Measurements from ENCODE around the gene FAT4. TPM values are rescaled to one million over a fixed set of nuclear protein-coding genes. Genes with fewer than 3 reads are reported as not detected.

Gene FAT4
- total RNA-seq, 6 experiments from 2014 or later, result 2.8 to 4.6 (median 3.6) TPM

- Histone ChIP-seq H3K9me3 (no peaks in the 10 kb centered on the region), H3K27ac (peak overlapping the region in 1 of 3 donors; percentile 42), H3K36me3 (no peaks in the 10 kb centered on the region), H3K27me3 (no peaks in the 10 kb centered on the region), H3K4me1 (peaks cover 0 to 6% (median 0%) of the 10 kb centered on the region in 4 donors), H3K4me3 (no peak overlapping the region)
- DNase-seq (no peak), ATAC-seq (peak; percentile 38 to 67 (median 55))
- 85% methylated on average over 1 of the region's 1 CpG for WGBS (ENCODE audit: insufficient coverage, low coverage, low lambda C conversion rate, missing lambda C conversion rate)
- TF ChIP-seq POLR2A (IDR thresholded peaks at IDR 0.05) (no peak), CTCF (IDR thresholded peaks at IDR 0.05) (no peak)
- intact Hi-C loops (cut with DNase I), result no loop called here
Measured at GRCh38 chr4:125306112-125306511, 8.6 kb upstream of the FAT4 start.

- Histone ChIP-seq H3K9me3 (no peaks in the 10 kb centered on the region), H3K36me3 (no peaks in the 10 kb centered on the region), H3K27me3 (no peaks in the 10 kb centered on the region), H3K4me1 (peaks cover 0 to 6% (median 0%) of the 10 kb centered on the region in 4 donors), H3K27ac (peak overlapping the region in 1 of 3 donors; percentile 42), H3K4me3 (no peak overlapping the region)
- DNase-seq (no peak), ATAC-seq (peak; percentile 92 to 99 (median 98))
- intact Hi-C loops (cut with DNase I), result no loop called here
- TF ChIP-seq CTCF (IDR thresholded peaks at IDR 0.05) (no peak), POLR2A (IDR thresholded peaks at IDR 0.05) (no peak)
Measured at GRCh38 chr4:125306533-125306932, 8.2 kb upstream of the FAT4 start.

GRCh38 chr4:125311503-125311902 lies 3.3 kb upstream of the FAT4 start:
- ATAC-seq (no peak), DNase-seq (no peak)
- intact Hi-C loops (cut with DNase I), result loop anchor here in 1 of 2 donors (10.0 kb wide), 1 partner anchor 433 kb away; no protein-coding TSS in a partner anchor
- TF ChIP-seq CTCF (IDR thresholded peaks at IDR 0.05) (no peak), POLR2A (IDR thresholded peaks at IDR 0.05) (no peak)
- Histone ChIP-seq H3K4me1 (peaks cover 0 to 13% (median 0%) of the 10 kb centered on the region in 4 donors), H3K4me3 (no peak overlapping the region), H3K9me3 (no peaks in the 10 kb centered on the region), H3K27me3 (no peaks in the 10 kb centered on the region), H3K36me3 (no peaks in the 10 kb centered on the region), H3K27ac (no peak overlapping the region)
- WGBS (ENCODE audit: insufficient coverage, low coverage, low lambda C conversion rate, missing lambda C conversion rate), result 42% methylated on average over 2 of the region's 2 CpGs

- no peaks in the 10 kb centered on the region for H3K27me3 ChIP-seq
- H3K4me1 ChIP-seq, result peaks cover 0 to 20% (median 0%) of the 10 kb centered on the region in 4 donors
- WGBS (ENCODE audit: insufficient coverage, low coverage, low lambda C conversion rate, missing lambda C conversion rate), result under 1% methylated on average over 7 of the region's 7 CpGs
- peak overlapping the region in 2 of 3 donors; percentile 7 to 76 for H3K4me3 ChIP-seq
- H3K36me3 ChIP-seq, result no peaks in the 10 kb centered on the region
- ATAC-seq (peak; percentile 22 to 41 (median 38)), DNase-seq (peak in 1 of 3 donors; percentile 53)
- no peaks in the 10 kb centered on the region for H3K9me3 ChIP-seq
- peak overlapping the region in 2 of 3 donors; percentile 84 to 91 for H3K27ac ChIP-seq
- intact Hi-C loops (cut with DNase I), result loop anchor here in 1 of 2 donors (10.0 kb wide), 1 partner anchor 431 kb away; no protein-coding TSS in a partner anchor
- TF ChIP-seq POLR2A (IDR thresholded peaks at IDR 0.05), result no peak
- peak; percentile 76 to 94 (median 80) for TF ChIP-seq CTCF (IDR thresholded peaks at IDR 0.05)
Measured at GRCh38 chr4:125313497-125313896, 1.3 kb upstream of the FAT4 start.

All from right lobe of liver (tissue), 6 donors.